ENCODE measurements around the gene HYPK.
"Not testable (repeated sequence)": the region's sequence is repeated elsewhere in the genome, so short reads cannot be mapped to it uniquely, and the experiment has no call there.

The HYPK gene

DNA sequence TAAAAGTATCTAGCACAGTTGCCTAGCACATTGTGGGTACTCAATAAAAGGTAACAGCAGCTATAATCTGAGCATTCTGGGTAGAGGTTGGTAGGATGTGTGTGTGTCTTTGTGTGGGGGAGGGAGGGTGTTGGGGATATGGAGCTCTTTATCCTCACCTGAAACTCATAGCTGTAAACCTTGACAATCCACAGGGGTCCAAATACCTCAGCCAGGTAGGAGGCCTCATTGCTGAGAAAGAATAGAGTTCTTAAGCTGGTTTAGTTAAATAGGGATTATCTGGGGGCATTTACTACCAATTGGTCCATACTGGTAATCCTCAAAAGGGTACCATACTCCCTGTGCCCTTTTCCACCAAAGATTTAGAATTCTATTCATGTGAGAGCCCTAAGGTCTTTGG lies 4.4 kb upstream of the HYPK start:
- no peak for DNase-seq (ENCODE audit: low spot score)

DNA sequence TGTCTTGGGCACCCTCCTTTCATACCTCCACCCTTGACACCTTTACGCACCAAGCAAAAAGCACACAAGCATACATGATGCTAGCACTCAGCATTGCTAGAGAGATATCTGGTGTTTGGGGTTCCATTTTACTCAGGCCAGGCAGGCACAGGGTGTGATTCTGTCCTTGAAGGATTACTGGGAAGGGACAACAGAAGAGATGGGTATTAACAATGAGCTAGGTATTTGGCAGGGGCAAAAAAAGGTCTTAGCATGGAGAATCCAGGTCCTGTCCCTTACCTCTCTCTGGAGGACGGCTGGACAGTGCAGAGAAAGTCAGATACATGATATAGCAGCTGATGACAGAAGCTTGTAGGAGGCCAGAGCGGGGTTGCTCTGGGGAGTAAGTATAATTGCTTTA lies 3.8 kb upstream of the HYPK start:
- DNase-seq (ENCODE audit: low spot score), result no peak

DNA sequence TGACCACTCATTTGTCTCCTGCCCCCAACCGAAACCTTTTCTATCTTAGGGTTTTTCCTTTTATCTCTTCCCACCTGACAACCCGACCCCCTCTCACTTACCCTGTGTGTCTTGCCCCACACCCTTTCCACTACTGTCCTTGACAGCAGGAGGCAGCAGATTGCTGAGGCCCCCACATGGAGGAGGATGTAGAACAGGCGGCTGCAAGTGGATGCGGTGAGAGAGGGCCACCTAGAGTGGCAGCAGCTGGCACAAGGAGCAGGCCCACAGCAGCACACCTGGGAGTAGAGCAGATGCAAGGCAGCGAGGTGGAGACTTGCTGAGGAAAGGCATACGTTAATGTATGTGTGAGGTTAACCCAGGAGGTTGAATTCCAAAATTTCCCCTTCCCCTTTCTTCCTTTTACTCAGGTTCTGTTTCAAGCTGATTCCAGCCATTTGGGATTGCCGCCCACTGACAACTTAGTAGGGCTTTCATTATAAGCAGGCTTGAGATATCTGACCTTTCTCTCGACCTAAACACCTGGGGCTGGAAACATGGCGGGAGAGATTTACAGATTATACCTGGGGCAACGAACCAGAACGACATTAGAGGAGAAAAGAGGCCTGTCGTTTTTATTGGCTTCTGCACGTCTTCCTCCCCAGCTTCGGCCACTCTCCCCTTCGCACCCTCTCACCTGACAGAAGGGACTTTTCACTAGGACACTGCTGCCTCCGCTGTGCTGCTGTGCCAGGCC lies 1.0 kb upstream of the HYPK start:
- DNase-seq (ENCODE audit: low spot score), result no peak

DNA sequence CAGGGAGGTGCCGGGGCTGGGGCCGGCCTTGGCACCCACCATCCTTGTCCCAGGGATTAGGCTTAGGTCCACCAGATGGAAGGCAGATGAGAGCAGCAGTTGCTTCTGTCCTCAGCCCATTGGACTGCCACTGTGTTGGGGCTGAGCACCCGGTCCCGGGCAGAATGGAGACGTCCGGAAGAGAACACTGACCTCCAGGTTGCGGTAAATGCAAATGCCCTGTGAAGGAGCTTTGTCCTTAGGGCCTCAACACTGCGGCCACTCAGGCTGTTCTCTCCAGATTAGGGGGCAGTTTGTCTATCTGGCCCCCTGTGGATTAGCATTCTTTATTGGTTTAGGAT lies 484 bp upstream of the HYPK start, which contains the start of gene SERINC4:
Gene SERINC4 (minus strand): TSS at position 276 of the 341 bp plus-strand sequence. CDS start 234 bp downstream, at position 42.
- no peak for DNase-seq (ENCODE audit: low spot score)

DNA sequence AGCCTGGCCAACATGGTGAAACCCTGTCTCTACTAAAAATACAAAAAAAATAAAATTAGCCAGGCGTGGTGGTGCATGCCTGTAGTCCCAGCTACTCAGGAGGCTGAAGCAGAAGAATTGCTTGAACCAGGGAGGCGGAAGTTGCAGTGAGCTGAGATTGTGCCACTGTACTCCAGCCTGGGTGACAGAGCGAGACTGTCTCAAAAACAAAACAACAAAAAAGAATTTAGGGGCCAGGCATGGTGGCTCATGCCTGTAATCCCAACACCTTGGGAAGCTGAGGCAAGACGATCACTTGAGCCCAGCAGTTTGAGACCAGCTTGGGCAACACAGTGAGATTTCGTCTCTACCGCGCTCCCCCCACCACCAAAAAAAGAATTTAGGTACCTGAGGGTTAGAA lies 2.3 kb downstream of the HYPK start:
- DNase-seq (ENCODE audit: low spot score), result not testable (repeated sequence)

DNA sequence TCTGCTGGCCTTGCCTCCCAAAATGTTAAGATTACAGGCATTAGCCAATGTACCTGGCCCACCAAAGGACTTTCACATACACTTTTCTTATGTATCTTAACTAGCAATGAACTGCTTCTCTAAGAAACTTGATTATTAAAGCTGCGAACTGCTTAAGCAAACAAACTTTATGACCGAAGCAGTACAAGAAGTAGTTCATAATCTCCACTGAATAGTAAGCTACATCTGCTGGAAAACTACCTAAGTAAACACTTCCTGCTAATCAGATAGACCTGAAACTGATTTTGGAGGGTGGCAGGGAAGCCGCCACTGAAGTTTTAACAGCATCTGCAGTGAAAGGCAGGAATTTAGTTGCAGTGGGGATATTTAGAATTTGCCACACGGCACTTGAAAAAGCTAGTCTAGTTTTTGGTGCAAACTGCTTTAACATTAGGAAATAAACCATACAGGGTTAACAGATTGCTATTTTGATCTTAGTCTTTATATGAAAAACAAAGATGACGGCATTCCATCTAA lies 8.1 kb downstream of the HYPK start:
- DNase-seq (ENCODE audit: low spot score), result no peak

DNA sequence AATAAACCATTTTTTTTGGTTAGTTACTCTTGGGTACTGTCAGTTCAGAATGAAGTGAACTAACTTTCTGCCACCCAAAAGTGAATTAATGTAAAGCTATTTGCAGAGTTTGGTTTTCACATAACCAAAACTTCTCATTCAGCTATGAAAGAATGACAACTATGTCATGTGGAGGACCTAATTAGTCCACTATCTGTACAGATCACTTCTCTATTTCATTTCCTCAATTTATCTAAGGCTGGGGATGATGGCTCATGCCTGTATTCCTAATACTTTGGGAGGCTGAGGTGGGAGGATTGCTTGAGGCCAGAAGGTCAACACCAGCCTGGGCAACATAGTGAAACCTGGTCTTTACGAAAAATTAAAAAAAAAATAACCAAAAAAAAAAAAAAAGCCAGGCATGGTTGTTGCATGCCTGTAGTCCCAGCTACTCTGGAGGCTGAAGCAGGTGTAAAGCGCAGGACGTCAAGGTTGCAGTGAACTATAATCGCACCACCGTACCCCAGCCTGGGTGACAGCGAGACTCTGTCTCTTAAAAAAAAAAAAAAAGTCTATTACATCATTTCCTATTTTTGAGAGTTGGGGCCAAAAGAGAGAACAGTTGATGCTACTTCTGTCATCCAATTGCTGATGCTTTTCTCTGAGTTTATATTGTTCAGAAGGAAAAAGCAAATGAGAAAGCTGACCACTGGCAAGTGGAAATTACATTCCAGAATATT lies 8.7 kb downstream of the HYPK start:
- DNase-seq (ENCODE audit: low spot score), result no peak

DNA sequence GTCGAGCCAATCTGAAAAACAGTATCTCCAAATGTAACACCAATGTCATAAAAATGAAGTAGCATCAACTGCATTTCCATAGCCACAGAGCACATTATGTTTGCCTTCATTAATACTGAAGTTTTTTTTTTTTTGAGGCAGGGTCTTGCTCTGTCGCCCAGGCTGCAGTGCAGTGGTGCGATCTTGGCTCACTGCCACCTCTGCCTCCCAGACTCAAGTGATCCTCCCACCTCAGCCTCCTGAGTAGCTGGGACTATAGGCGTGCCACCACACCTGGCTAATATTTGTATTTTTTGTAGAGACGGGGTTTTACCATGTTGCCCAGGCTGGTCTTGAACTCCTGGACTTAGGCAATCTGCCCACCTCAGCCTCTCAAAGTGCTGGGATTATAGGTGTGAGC lies 14.7 kb downstream of the HYPK start:
- not testable (repeated sequence) for DNase-seq (ENCODE audit: low spot score)

DNA sequence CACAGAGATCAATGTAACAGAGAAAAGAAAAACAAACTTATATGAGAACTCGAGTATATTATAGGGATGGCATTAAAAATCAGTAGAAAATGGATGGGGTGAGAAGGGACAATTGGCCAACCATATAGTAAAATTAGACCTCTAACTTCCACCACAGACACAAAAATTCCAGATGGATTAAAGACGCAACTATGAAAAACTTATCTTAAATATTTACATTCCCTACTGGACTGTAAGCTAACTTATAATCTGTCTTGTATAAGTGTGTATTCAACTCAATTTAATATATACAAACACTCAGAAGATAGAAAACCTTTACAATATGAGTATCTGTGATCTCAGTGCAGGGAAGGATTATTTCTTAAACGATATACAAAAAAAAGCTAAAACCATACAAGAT lies 21.1 kb downstream of the HYPK start:
- DNase-seq (ENCODE audit: low spot score), result no peak

DNA sequence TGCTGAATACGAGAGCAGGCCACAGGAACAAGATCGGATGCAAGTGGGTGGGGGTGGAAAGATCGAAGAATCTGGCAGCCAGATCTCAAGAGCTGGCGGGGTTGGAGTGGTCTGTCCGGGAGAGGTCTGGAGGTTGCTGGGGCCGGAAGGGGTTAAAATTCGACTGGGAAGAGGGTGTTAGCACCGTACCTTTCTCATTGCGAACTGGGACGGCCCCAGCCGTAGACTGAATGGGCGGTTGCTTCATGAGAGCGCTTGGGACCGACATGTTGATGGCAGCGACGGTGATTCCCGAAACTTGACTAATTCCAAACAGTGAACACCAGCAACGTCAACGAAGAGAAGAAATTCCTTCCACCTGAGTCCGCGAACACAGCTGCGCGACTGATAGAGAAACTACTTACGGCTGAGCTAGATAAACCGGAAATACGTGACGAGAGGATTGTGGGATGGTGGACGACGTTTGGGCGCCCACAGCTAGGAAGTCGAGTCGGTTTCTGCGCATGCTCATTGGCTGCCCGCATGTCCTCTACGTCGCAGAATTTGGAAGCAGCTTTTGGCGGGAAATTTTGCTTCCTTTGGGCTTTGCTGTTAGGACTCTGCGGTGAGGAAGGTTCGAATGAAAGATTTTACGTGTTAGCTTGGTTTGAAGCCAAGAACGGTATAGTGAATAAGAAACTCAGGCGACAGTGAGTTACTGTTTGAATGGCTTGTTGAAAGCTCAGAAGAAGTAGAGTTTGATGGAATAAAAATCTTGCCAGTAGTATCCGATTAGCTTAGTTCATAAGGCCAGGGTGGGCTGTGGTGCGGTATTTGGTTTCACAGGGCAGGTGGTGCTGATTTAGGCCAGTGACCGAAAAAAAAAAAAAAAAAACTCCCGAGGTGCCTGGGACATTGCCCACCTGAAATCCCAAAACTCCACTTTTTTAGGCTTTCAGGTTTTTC lies 24.2 kb downstream of the HYPK start, which contains the start of gene MFAP1:
Gene MFAP1 (minus strand): TSS at position 389 of the 945 bp plus-strand sequence. CDS start 121 bp downstream, at position 268.
- DNase-seq (ENCODE audit: low spot score), result peak; percentile 87

DNA sequence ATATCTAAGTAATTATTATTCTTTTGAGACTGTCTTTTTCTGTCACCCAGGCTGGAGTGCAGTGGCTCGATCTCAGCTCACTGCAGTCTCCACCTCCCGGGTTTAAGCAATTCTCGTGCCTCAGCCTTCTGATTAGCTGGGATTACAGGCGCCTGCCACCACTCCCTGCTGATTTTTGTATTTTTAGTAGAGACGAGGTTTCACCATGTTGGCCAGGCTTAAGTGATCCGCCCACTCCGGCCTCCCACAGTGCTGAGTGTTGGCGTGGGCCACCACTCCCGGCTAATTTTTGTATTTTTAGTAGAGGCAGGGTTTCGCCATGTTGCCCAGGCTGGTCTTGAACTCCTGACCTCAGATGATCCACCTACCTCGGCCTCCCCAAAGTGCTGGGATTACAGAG lies 24.9 kb downstream of the HYPK start:
- DNase-seq (ENCODE audit: low spot score), result not testable (repeated sequence)

DNA sequence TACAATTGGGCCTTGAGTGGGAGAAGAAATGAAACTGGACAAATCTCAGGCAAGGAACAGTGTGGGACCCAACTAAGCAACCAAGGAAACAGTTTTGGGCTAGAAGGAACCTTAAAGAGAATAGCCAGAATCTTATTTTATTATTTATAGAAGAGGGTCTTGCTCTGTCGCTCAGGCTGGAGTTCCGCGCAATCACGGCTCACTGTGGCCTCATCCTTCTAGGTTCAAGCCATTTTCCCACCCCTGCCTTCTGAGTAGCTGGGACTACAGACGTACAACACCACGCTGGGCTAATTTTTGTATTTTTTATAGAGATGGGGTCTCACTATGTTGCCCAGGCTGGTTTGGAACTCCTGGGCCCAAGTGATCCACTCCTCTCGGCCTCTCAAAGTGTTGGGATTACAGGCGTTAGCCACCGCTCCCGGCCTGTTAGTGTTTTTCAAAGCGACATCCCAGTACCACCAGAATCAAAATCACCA lies 25.7 kb downstream of the HYPK start:
- DNase-seq (ENCODE audit: low spot score), result no peak

DNA sequence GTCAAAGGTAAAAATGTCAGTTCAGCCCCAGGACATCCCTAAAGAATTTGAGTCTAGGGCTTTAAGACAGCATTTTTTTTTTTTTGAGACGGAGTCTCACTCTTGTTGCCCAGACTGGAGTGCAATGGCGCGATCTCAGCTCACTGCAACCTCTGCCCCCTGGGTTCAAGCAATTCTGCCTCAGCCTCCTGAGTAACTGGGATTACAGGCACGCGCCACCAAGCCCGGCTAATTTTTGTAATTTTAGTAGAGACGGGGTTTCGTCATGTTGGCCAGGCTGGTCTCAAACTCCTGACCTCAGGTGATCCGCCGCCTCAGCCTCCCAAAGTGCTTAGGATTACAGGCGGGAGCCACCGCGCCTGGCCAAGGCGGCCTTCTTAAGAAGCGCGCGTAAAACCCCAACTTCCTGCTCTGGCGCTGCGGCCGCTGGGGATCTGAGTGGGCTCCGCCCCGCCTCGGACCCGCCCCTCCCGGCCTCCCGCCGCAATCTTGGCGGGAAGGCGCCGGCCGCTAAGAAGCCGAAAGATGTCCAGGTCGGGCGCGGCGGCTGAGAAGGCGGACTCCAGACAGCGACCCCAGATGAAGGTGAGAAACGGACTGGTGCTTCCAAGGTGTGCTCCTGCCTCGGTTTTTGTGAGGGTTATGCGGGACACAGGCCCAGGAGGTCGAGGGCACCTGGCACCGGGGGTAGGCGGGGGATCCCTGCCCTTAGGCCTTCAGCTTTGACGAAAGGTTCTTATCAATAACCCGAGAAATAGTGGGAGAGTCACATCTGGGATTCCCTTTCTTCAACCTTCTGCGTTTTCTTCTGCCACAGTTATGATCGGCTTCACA lies 26.3 kb downstream of the HYPK start, which contains the start of gene WDR76:
Gene WDR76 (plus strand): TSS at position 495 of the 834 bp plus-strand sequence. CDS start 31 bp downstream, at position 526.
- peak; percentile 46 for DNase-seq (ENCODE audit: low spot score)

DNA sequence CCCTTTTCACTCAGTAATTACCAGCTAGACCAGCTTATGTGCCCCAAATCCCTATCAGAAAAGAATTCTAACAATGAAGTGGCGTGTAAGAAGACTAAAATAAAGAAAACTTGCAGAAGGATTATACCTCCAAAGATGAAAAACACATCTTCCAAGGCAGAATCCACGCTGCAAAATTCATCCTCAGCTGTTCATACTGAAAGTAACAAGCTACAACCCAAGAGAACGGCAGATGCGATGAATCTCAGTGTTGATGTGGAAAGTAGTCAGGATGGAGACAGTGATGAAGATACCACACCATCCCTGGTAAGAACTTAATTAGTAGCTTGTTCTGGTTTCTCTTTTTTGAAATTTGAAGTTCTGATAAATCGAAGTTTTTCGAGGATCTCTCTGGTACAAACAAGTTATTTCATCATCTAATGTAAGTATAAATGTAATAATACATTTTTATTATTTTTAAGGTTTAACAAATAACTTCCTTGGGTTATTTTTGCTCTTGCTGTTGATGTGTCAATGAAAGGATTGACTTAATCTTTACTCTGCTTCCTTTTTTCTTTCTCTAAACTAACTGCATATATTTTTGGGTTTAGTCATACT lies 27.8 kb downstream of the HYPK start:
- DNase-seq (ENCODE audit: low spot score), result no peak

DNA sequence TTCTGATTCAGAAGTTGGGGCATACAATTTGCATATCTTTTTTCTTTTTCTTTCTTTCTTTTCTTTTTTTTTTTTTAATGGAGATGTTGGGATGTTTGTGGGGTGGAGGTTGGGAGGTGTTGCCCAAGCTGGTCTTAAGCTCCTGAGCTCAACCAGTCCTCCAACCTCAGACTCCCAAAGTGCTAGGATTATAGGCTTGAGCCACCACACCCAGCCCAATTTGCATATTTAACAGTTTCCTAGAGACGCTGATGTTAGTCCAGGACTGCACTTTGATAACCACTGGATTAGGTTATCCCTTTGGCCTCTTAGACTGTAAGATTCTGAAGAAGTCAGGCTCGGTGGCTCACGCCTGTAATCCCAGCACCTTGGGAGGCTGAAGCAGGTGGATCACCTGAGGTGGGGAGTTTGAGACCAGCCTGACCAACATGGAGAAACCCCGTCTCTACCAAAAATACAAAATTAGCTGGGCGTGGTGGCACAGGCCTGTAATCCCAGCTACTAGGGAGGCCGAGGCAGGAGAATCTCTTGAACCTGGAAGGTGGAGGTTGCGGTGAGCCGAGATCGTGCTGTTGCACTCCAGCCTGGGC lies 29.6 kb downstream of the HYPK start:
- not testable (repeated sequence) for DNase-seq (ENCODE audit: low spot score)

DNA sequence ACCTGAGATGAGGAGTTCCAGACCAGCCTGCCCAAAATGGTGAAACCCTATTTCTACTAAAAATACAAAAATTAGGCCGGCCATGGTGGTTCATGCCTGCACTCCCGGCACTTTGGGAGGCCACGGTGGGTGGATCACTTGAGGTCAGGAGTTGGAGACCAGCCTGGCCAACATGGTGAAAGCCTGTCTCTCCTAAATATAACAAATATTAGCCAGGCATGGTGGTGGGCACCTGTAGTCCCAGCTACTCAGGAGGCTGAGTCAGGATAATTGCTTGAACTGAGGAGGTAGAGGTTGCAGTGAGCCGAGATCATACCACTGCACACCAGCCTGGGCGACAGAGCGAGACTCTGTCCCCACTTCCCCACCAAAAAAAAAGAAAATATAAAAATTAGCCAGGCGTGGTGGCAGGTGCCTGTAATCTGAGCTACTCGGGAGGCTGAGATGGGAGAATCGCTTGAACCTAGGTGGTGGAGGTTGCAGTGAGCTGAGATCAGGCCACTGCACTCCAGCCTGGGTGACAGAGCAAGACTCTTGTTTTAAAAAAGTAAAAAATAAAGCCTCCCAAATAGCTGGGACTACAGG lies 30.4 kb downstream of the HYPK start:
- not testable (repeated sequence) for DNase-seq (ENCODE audit: low spot score)

DNA sequence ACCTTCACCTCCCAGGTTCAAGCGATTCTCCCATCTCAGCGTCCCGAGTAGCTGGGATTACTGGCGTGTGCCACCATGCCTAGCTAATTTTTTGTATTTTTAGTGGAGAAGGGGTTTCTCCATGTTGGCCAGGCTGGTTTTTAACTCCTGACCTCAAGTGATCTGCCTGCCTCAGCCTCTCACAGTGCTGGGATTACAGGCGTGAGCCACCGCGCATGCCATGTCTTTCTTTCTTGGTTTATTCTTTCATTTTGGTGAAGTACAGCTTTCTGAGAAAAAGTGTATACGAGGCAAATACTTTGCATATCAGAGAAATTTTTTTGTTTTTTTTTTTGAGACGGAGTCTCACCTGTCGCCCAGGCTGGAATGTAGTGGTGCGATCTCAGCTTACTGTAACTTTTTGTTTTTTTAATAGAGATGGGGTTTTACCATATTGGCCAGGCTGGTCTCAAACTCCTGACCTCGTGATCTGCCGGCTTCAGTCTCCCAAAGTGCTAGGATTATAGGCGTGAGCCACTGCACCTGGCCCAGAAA lies 31.2 kb downstream of the HYPK start:
- DNase-seq (ENCODE audit: low spot score), result not testable (repeated sequence)

DNA sequence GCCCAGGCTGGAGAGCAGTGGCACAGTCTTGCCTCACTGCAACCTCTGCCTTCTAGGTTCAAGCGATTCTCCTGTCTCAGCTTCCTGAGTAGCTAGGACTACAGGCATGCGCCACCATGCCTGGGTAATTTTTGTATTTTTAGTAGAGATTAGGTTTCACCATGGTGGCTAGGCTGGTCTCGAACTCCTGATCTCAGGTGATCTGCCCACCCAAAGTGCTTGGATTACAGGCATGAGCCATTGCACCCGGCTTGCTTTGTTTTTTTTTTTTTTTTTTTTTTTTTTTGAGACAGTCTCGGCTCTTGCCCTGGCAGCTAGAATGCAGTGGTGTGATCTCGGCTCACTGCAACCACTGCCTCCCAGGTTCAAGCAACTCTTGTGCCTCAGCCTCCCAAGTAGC lies 32.1 kb downstream of the HYPK start:
- DNase-seq (ENCODE audit: low spot score), result not testable (repeated sequence)

DNA sequence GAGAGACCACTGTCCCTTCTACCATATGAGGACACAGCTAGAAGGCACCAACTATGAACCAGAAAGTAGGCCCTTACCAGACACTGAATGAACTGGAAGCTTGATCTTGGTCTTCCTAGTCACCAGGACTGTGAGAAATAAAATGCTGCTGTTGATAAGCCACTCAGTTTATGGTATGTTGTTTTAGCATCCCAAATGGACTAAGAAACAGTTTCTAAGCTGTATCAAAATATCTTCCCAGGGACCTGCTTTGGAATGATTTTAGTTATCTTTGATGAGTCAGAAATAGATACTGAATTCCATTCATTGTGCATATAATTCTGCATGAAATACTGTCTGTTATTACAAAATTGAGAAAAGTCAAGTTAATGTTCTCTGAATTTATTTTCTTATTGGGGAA lies 45.0 kb downstream of the HYPK start:
- DNase-seq (ENCODE audit: low spot score), result no peak
